BLaER1 treated with 17β-estradiol and CSF1 and Interleukin-3, amounts not matched to agents 10 nM and 100 nM (cell line): Measurements from ENCODE around the gene HMGA1.
A peak's percentile ranks its signal among the peaks of the same experiment; 100 is the strongest.
"Not testable (repeated sequence)": the region's sequence is repeated elsewhere in the genome, so short reads cannot be mapped to it uniquely, and the experiment has no call there.

Source experiments
- H3K27ac ChIP-seq, 11 experiments: shearing (Covaris generic); formaldehyde crosslinking; 2 replicates each; pipeline ENCODE4 v1.8.1; 2022
- H3K27me3 ChIP-seq, 11 experiments: shearing (Covaris generic); formaldehyde crosslinking; 2 replicates each; pipeline ENCODE4 v1.8.1; 2022
- H3K36me3 ChIP-seq, 11 experiments: shearing (Covaris generic); formaldehyde crosslinking; 2 replicates each; pipeline ENCODE4 v1.8.1; 2022
- H3K4me1 ChIP-seq, 10 experiments: shearing (Covaris generic); formaldehyde crosslinking; 2 replicates each; pipeline ENCODE4 v1.8.1; 2022
- H3K4me2 ChIP-seq, 11 experiments: shearing (Covaris generic); formaldehyde crosslinking; 2 replicates each; pipeline ENCODE4 v1.8.1; 2022
- H3K4me3 ChIP-seq, 10 experiments: shearing (Covaris generic); formaldehyde crosslinking; 2 replicates each; pipeline ENCODE4 v1.8.1; 2022
- H3K9ac ChIP-seq, 11 experiments: shearing (Covaris generic); formaldehyde crosslinking; 2 replicates each; pipeline ENCODE4 v1.8.1; 2022
- H3K9me3 ChIP-seq, 11 experiments: shearing (Covaris generic); formaldehyde crosslinking; replicated peaks in 1 of 11; 2 replicates each; pipeline ENCODE4 v1.8.1; 2022
- H4K20me1 ChIP-seq, 11 experiments: shearing (Covaris generic); formaldehyde crosslinking; 2 replicates each; pipeline ENCODE4 v1.8.1; 2022
- Cebpa-rat ChIP-seq, 11 experiments: shearing (Covaris generic); IDR thresholded peaks; 2 replicates each; pipeline ENCODE4 v1.8.1; 2022

Gene HMGA1

DNA sequence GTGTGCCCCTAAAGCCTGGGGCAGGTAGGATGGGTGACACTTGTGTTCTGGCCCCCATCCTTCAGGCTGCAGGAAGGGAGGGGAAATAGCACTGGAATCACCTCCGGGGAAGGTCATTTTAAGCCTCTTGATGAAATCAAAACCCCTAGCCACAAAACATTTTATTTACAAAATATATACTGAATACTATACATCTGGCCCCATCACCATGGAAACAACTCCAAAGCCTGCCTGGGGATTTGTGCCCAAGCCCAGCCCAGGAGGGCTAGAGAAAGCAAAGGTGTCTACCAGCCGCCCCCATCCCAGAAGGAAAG is 9.5 kb downstream of the HMGA1 start:
- peaks cover 26 to 55% (median 47%) of the 10 kb centered on the region in 11 experiments for H3K36me3 ChIP-seq
- H3K27me3 ChIP-seq = no peaks in the 10 kb centered on the region
- no peak overlapping the region for H3K4me3 ChIP-seq
- no peaks in the 10 kb centered on the region for H3K9me3 ChIP-seq
- peaks cover 68 to 75% (median 72%) of the 10 kb centered on the region in 11 experiments; a peak in 21 of 22 replicates for H4K20me1 ChIP-seq
- peaks cover 52 to 87% (median 83%) of the 10 kb centered on the region in 10 experiments for H3K4me1 ChIP-seq
- peak overlapping the region in 4 of 11 experiments; percentile 5 to 77 (median 19); a peak in 3 of 22 replicates for H3K27ac ChIP-seq
- H3K9ac ChIP-seq = peak overlapping the region in 4 of 11 experiments; percentile 5 to 19 (median 15); a peak in 1 of 22 replicates
- H3K4me2 ChIP-seq = peak overlapping the region in 10 of 11 experiments; percentile 3 to 99 (median 30); a peak in 14 of 22 replicates
- TF ChIP-seq Cebpa-rat (IDR thresholded peaks at IDR 0.05) = no peak

GRCh38 chr6:34246563-34247391 is 10.1 kb downstream of the HMGA1 start:
- Histone ChIP-seq H3K9ac (peak overlapping the region in 5 of 11 experiments; percentile 7 to 41 (median 27); a peak in 4 of 22 replicates), H3K36me3 (peaks cover 21 to 50% (median 41%) of the 10 kb centered on the region in 11 experiments), H3K4me3 (no peak overlapping the region), H3K4me2 (peak overlapping the region; percentile 0 to 99 (median 28); a peak in 13 of 22 replicates), H3K9me3 (no peaks in the 10 kb centered on the region), H3K27me3 (no peaks in the 10 kb centered on the region), H3K4me1 (peaks cover 47 to 82% (median 77%) of the 10 kb centered on the region in 10 experiments), H4K20me1 (peaks cover 62 to 69% (median 66%) of the 10 kb centered on the region in 11 experiments; a peak in 21 of 22 replicates), H3K27ac (peak overlapping the region in 5 of 11 experiments; percentile 5 to 77 (median 17); a peak in 4 of 22 replicates)
- TF ChIP-seq Cebpa-rat (IDR thresholded peaks at IDR 0.05) = no peak

GRCh38 chr6:34247481-34248197 is 11.0 kb downstream of the HMGA1 start:
- Histone ChIP-seq H3K27me3 (no peaks in the 10 kb centered on the region), H3K36me3 (peaks cover 12 to 41% (median 33%) of the 10 kb centered on the region in 11 experiments), H3K4me3 (peak overlapping the region in 9 of 10 experiments; percentile 69 to 92 (median 86); a peak in 17 of 20 replicates), H3K9me3 (no peaks in the 10 kb centered on the region), H3K9ac (peak overlapping the region in 10 of 11 experiments; percentile 72 to 89 (median 86); a peak in 18 of 22 replicates), H3K4me1 (peaks cover 38 to 82% (median 73%) of the 10 kb centered on the region in 10 experiments), H3K4me2 (peak overlapping the region; percentile 86 to 99 (median 96)), H4K20me1 (peaks cover 53 to 61% (median 57%) of the 10 kb centered on the region in 11 experiments; a peak in 21 of 22 replicates), H3K27ac (peak overlapping the region in 8 of 11 experiments; percentile 70 to 84 (median 81); a peak in 12 of 22 replicates)
- no peak for TF ChIP-seq Cebpa-rat (IDR thresholded peaks at IDR 0.05)

DNA sequence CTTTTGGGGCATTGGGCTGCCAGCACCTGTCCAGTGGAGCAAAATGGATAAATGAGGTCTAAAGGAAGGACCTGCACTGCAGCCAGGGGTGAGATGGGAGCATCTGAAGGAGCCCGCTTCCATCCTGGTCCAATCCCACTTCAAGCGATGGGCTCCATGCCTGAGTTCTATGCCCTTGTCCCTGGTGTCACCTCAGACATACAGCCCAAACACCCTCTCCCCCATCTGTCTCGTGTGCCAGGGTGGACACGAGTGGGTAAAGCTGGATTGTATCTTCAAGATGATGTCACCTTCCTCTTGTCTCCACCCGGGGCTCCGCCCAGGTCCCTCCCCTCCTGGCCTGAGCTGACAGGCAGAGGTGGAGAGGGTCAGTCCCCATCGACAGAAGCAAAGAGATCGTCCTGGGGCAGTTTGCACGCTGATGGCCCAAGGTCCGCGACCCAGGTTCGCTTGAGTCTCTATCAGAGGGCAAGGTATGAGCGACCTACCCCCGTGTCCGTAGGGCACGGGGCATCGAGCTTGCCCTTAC is 11.6 kb downstream of the HMGA1 start:
- H3K36me3 ChIP-seq = peaks cover 6 to 35% (median 26%) of the 10 kb centered on the region in 11 experiments
- no peaks in the 10 kb centered on the region for H3K9me3 ChIP-seq
- peak overlapping the region; percentile 86 to 99 (median 96) for H3K4me2 ChIP-seq
- no peaks in the 10 kb centered on the region for H3K27me3 ChIP-seq
- H3K4me3 ChIP-seq = peak overlapping the region; percentile 64 to 92 (median 82)
- peaks cover 32 to 80% (median 67%) of the 10 kb centered on the region in 10 experiments for H3K4me1 ChIP-seq
- TF ChIP-seq Cebpa-rat (IDR thresholded peaks at IDR 0.05) = no peak
- peak overlapping the region; percentile 72 to 89 (median 86) for H3K9ac ChIP-seq
- peaks cover 47 to 55% (median 51%) of the 10 kb centered on the region in 11 experiments; a peak in 21 of 22 replicates for H4K20me1 ChIP-seq
- H3K27ac ChIP-seq = peak overlapping the region; percentile 67 to 84 (median 79)

- TF ChIP-seq Cebpa-rat (IDR thresholded peaks at IDR 0.05) = no peak
- Histone ChIP-seq H3K27ac (peak within 1 kb of the TSS; percentile 70 to 86 (median 82)), H3K9ac (peak within 1 kb of the TSS; percentile 72 to 89 (median 86)), H3K9me3 (no peaks in the 10 kb centered on the region), H3K4me3 (peak within 1 kb of the TSS; percentile 64 to 92 (median 82)), H4K20me1 (peaks cover 41 to 48% (median 45%) of the 10 kb centered on the region in 11 experiments; a peak in 21 of 22 replicates), H3K27me3 (no peaks in the 10 kb centered on the region), H3K4me2 (peak within 1 kb of the TSS; percentile 86 to 99 (median 96)), H3K36me3 (peaks cover 0 to 28% (median 20%) of the 10 kb centered on the region in 11 experiments; a peak in 17 of 22 replicates), H3K4me1 (peaks cover 25 to 73% (median 60%) of the 10 kb centered on the region in 10 experiments)
Measured at GRCh38 chr6:34248727-34249468, 12.2 kb downstream of the HMGA1 start, which contains the start of gene SMIM29. Gene SMIM29, minus strand, starts transcription at chr6:34249006. Its CDS starts 1,215 bp downstream, at chr6:34247791.

GRCh38 chr6:34249469-34250261 is 13.0 kb downstream of the HMGA1 start:
- peaks cover 33 to 40% (median 37%) of the 10 kb centered on the region in 11 experiments; a peak in 20 of 22 replicates for H4K20me1 ChIP-seq
- peaks cover 0 to 21% (median 15%) of the 10 kb centered on the region in 11 experiments; a peak in 15 of 22 replicates for H3K36me3 ChIP-seq
- H3K27ac ChIP-seq = peak overlapping the region; percentile 70 to 86 (median 81)

DNA sequence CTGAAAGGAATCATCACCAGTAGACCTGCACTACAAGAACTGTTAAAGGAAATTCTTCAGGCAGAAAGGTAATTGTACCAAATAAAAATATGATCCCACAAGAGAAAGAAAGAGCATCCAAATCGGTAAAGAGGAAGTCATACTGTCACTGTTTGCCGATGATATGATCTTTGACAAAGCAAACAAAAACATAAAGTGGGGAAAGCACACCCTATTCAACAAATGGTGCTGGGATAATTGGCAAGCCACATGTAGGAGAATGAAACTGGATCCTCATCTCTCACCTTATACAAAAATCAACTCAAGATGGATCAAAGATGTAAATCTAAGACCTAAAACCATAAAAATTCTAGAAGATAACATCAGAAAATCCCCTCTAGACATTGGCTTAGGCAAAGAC is 15.7 kb downstream of the HMGA1 start:
- not testable (repeated sequence) for H3K36me3 ChIP-seq, H3K27me3 ChIP-seq, H3K9ac ChIP-seq, H3K4me3 ChIP-seq, H3K9me3 ChIP-seq, H3K27ac ChIP-seq
- Histone ChIP-seq H4K20me1 (peaks cover 8 to 13% (median 12%) of the 10 kb centered on the region in 11 experiments; a peak in 19 of 22 replicates), H3K4me2 (peak overlapping the region in 5 of 11 experiments; percentile 11 to 37 (median 28); a peak in 4 of 22 replicates), H3K4me1 (peaks cover 19 to 40% (median 28%) of the 10 kb centered on the region in 10 experiments)

More at GRCh38 chr6:34249469-34250261, 13.0 kb downstream of the HMGA1 start:
- no peaks in the 10 kb centered on the region for H3K9me3 ChIP-seq
- TF ChIP-seq Cebpa-rat (IDR thresholded peaks at IDR 0.05) = no peak
- H3K4me2 ChIP-seq = peak overlapping the region; percentile 80 to 99 (median 92)
- peaks cover 19 to 66% (median 53%) of the 10 kb centered on the region in 10 experiments for H3K4me1 ChIP-seq
- H3K9ac ChIP-seq = peak overlapping the region; percentile 72 to 89 (median 86)
- H3K27me3 ChIP-seq = no peaks in the 10 kb centered on the region
- H3K4me3 ChIP-seq = peak overlapping the region; percentile 64 to 92 (median 82)
